Measurements from ENCODE around the gene ELP2.
"Not testable (repeated sequence)": the region's sequence is repeated elsewhere in the genome, so short reads cannot be mapped to it uniquely, and the experiment has no call there.

The ELP2 gene

GRCh38 chr18:36191711-36192110, 62.0 kb downstream of the ELP2 start:
- DNase-seq, result no peak

- DNase-seq, result no peak
Observed at GRCh38 chr18:36194600-36195315, 65.1 kb downstream of the ELP2 start.

- no peak for DNase-seq
Observed at GRCh38 chr18:36195427-36196122, 65.9 kb downstream of the ELP2 start.

- no peak for DNase-seq
Observed at GRCh38 chr18:36196238-36196995, 66.7 kb downstream of the ELP2 start.

GRCh38 chr18:36197511-36198166, 67.9 kb downstream of the ELP2 start:
- DNase-seq, result no peak

- no peak for DNase-seq
Observed at GRCh38 chr18:36199691-36200295, 70.1 kb downstream of the ELP2 start.

- DNase-seq, result no peak
Observed at GRCh38 chr18:36200354-36200771, 70.7 kb downstream of the ELP2 start.

- DNase-seq, result no peak
Observed at GRCh38 chr18:36201765-36202164, 72.1 kb downstream of the ELP2 start.

- no peak for DNase-seq
Observed at GRCh38 chr18:36203360-36203895, 73.7 kb downstream of the ELP2 start.

GRCh38 chr18:36205166-36205565, 75.5 kb downstream of the ELP2 start:
- DNase-seq, result no peak

- DNase-seq, result no peak
Observed at GRCh38 chr18:36207303-36207702, 77.6 kb downstream of the ELP2 start.

GRCh38 chr18:36207969-36208368, 78.3 kb downstream of the ELP2 start:
- DNase-seq, result not testable (repeated sequence)

- DNase-seq, result peak; percentile 25
Observed at GRCh38 chr18:36211612-36212065, 81.9 kb downstream of the ELP2 start.

- DNase-seq, result no peak
Observed at GRCh38 chr18:36212301-36213171, 82.8 kb downstream of the ELP2 start.

- DNase-seq, result no peak
Observed at GRCh38 chr18:36214811-36215210, 85.1 kb downstream of the ELP2 start.

GRCh38 chr18:36215577-36215976, 85.9 kb downstream of the ELP2 start:
- DNase-seq, result no peak

- DNase-seq, result no peak
Observed at GRCh38 chr18:36217348-36217747, 87.6 kb downstream of the ELP2 start.

- DNase-seq, result no peak
Observed at GRCh38 chr18:36229188-36229587, 99.5 kb downstream of the ELP2 start.
